Thymus (tissue), 14 donors: ENCODE measurements around the gene BMPER. TPM values are rescaled to one million over a fixed set of nuclear protein-coding genes. Genes with fewer than 3 reads are reported as not detected.

Experiments used
- DNase-seq, 9 donors: peaks; one replicate each; pipeline ENCODE4 v3.0.0-alpha.2; 2013; ENCODE audit warnings: low spot score in 9 of 9, low read depth in 6 of 9, missing footprints in 1 of 9
- H3K27ac ChIP-seq, 2 donors: one replicate each; pipeline ENCODE4 v1.5.1; 2013; ENCODE audit warnings: control low read depth in 1 of 2, low read depth in 1 of 2, low read length in 1 of 2, mild to moderate bottlenecking in 1 of 2, moderate library complexity in 1 of 2
- H3K27me3 ChIP-seq, 2 donors: one replicate each; pipeline ENCODE4 v1.5.1; 2013; ENCODE audit warnings: low read length in 1 of 2; ENCODE audit not compliant: control insufficient read depth in 2 of 2, insufficient read depth in 1 of 2
- H3K36me3 ChIP-seq, 2 donors: one replicate each; pipeline ENCODE4 v1.5.1; 2013; ENCODE audit warnings: low read length in 1 of 2, mild to moderate bottlenecking in 1 of 2, moderate library complexity in 1 of 2; ENCODE audit not compliant: control insufficient read depth in 2 of 2, insufficient read depth in 2 of 2
- H3K4me1 ChIP-seq, 2 donors: one replicate each; pipeline ENCODE4 v1.5.1; 2013; ENCODE audit warnings: low read length in 2 of 2; ENCODE audit not compliant: control insufficient read depth in 2 of 2, insufficient read depth in 2 of 2
- H3K4me3 ChIP-seq, 2 donors: one replicate each; pipeline ENCODE4 v1.5.1; 2013; ENCODE audit warnings: low read length in 2 of 2, control low read depth in 1 of 2, mild to moderate bottlenecking in 1 of 2
- H3K9me3 ChIP-seq, 2 donors: one replicate each; pipeline ENCODE4 v1.5.1; 2013; ENCODE audit warnings: low read length in 1 of 2, mild to moderate bottlenecking in 1 of 2; ENCODE audit not compliant: control insufficient read depth in 2 of 2, insufficient read depth in 1 of 2
- WGBS: extraction: QIAGEN DNeasy Blood & Tissue Kit; methylation state at CpG from one replicate; pipeline ENCODE4 v1.1.7; 2013; 5-methylcytosine and 5-hydroxymethylcytosine counted together
- long read RNA-seq, 10 donors: transcript quantifications; one replicate each; lab custom pipeline, GENCODE V29; 2026
- polyA plus RNA-seq: library from polyadenylated mRNA; stranded (reverse); fragments of 200-250 nt; gene quantifications from one replicate; pipeline ENCODE4 v1.2.3, GENCODE V29; 2013
- total RNA-seq: library from RNA; stranded (reverse); fragments of 120-200 nt; gene quantifications from one replicate; pipeline ENCODE4 v1.2.4, GENCODE V29; 2013
- donor health status: healthy.

Gene BMPER
- total RNA-seq (1.0 TPM), polyA plus RNA-seq (4.5 TPM)
- long read RNA-seq, donor 1: 0 reads
- long read RNA-seq, donor 2: 0 reads
- long read RNA-seq, donor 3, partial matches to known transcripts: 0 of 1 reads
- long read RNA-seq, donor 3, other reads (novel, unspliced or antisense): 0 of 1 reads
- long read RNA-seq, donor 4: 0 reads
- long read RNA-seq, donor 5, partial matches to known transcripts: 0 of 3 reads
- long read RNA-seq, donor 5, other reads (novel, unspliced or antisense): 0 of 3 reads
- long read RNA-seq, donor 6, partial matches to known transcripts: 0 of 2 reads
- long read RNA-seq, donor 6, other reads (novel, unspliced or antisense): 0 of 2 reads
- long read RNA-seq, donor 7: 0 reads
- long read RNA-seq, donor 8: 0 reads
- long read RNA-seq, donor 9: 0 reads
- long read RNA-seq, donor 10, partial matches to known transcripts: 0 of 1 reads
- long read RNA-seq, donor 10, other reads (novel, unspliced or antisense): 0 of 1 reads

- Histone ChIP-seq H3K36me3 (no peaks in the 10 kb centered on the region), H3K27me3 (peaks cover 34 to 59% of the 10 kb centered on the region in 2 donors), H3K27ac (no peak within 1 kb of the TSS), H3K4me1 (peaks cover 0 to 3% of the 10 kb centered on the region in 2 donors), H3K4me3 (peak within 1 kb of the TSS; percentile 36 to 38), H3K9me3 (no peaks in the 10 kb centered on the region)
- DNase-seq: peak in 1 of 9 donors; percentile 12
- 3% methylated on average over 45 of the region's 47 CpGs for WGBS
Measured at GRCh38 chr7:33905389-33906032, at the start of gene BMPER. TSS of gene BMPER (plus strand) at chr7:33905539. CDS start at chr7:33905614, 75 bp downstream.

DNA sequence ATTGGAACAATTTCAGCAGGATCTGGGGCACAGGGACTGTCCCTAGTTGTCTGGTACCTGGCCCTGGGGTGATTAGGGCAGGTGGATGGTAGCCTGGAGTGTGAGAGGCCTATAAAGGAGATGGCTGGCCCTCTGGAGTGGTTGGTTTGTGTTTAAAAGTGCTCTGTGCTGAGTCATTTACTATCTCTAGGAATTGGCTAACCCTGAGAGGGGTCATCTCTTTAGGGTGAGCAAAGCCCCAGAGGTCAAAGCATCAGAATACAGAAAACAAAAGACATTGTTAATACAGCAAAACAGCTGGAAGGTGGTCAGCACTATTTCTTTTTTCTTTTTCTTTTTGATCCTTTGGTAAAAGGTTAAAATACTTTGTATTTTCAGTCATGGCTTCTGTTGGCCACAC, 43.4 kb upstream of the BMPER start:
- no peaks in the 10 kb centered on the region for H3K36me3 ChIP-seq
- H3K27me3 ChIP-seq: no peaks in the 10 kb centered on the region
- no peaks in the 10 kb centered on the region for H3K4me1 ChIP-seq
- H3K9me3 ChIP-seq: no peaks in the 10 kb centered on the region
- no peak for DNase-seq
- H3K27ac ChIP-seq: no peak overlapping the region
- no peak overlapping the region for H3K4me3 ChIP-seq

- WGBS: 87% methylated on average over 10 of the region's 10 CpGs
- Histone ChIP-seq H3K9me3 (no peaks in the 10 kb centered on the region), H3K4me1 (no peaks in the 10 kb centered on the region), H3K4me3 (no peak overlapping the region), H3K27me3 (no peaks in the 10 kb centered on the region), H3K27ac (no peak overlapping the region), H3K36me3 (no peaks in the 10 kb centered on the region)
- DNase-seq: no peak
Measured at GRCh38 chr7:33862946-33863814, 42.2 kb upstream of the BMPER start.

DNA sequence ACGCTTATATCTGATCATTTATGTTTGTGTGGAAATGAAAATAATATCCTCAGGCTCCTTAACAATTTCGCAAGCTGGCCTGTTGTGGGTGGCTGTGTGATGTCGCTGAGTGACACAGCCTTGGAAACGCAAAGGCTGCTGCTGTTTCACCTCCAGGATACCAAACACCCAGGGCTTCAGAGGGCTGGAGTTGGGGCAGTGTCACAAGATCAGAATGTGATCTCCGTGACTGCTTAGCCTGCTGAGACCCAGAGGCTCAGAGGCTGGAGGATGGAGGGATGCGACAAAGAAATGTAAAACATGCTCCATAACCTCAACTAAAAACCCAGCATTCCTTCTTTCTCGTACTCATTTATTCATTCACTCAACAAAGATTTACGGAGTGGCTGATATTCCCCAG, 37.2 kb upstream of the BMPER start:
- Histone ChIP-seq H3K4me3 (no peak overlapping the region), H3K36me3 (no peaks in the 10 kb centered on the region), H3K4me1 (no peaks in the 10 kb centered on the region), H3K9me3 (no peaks in the 10 kb centered on the region), H3K27me3 (no peaks in the 10 kb centered on the region), H3K27ac (no peak overlapping the region)
- 97% methylated on average over 8 of the region's 8 CpGs for WGBS
- DNase-seq: no peak

DNA sequence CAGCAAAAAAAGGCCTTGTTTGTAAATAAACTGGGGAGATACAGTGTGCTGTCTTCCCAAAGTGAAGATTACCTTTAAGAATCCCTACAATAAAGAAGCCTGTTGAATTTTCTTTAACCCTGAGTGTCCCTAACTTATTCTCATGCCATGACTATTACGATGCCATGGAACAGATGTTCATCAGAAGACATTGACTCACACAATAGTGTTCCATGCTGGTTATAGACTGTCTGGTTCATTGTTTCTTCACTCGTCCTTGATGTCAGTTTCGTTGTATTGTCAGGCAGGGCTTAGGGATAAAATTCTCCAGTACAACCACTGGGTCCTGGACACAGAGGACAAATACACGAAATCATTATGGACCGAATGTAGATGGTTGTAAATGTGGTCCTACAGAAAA, 36.2 kb upstream of the BMPER start:
- no peak overlapping the region for H3K4me3 ChIP-seq
- no peaks in the 10 kb centered on the region for H3K36me3 ChIP-seq
- no peak overlapping the region for H3K27ac ChIP-seq
- no peaks in the 10 kb centered on the region for H3K27me3 ChIP-seq
- WGBS: 95% methylated on average over 5 of the region's 5 CpGs
- DNase-seq: no peak
- H3K4me1 ChIP-seq: no peaks in the 10 kb centered on the region
- H3K9me3 ChIP-seq: no peaks in the 10 kb centered on the region

- no peak overlapping the region for H3K4me3 ChIP-seq
- DNase-seq: no peak
- H3K4me1 ChIP-seq: no peaks in the 10 kb centered on the region
- H3K9me3 ChIP-seq: no peaks in the 10 kb centered on the region
- H3K27ac ChIP-seq: no peak overlapping the region
- WGBS: 97% methylated on average over 3 of the region's 3 CpGs
- no peaks in the 10 kb centered on the region for H3K27me3 ChIP-seq
- H3K36me3 ChIP-seq: no peaks in the 10 kb centered on the region
Measured at GRCh38 chr7:33870120-33870519, 35.2 kb upstream of the BMPER start.

- no peaks in the 10 kb centered on the region for H3K4me1 ChIP-seq
- no peaks in the 10 kb centered on the region for H3K9me3 ChIP-seq
- no peak overlapping the region for H3K4me3 ChIP-seq
- no peak overlapping the region for H3K27ac ChIP-seq
- DNase-seq: no peak
- 75% methylated on average over 4 of the region's 4 CpGs for WGBS
- H3K27me3 ChIP-seq: no peaks in the 10 kb centered on the region
- H3K36me3 ChIP-seq: no peaks in the 10 kb centered on the region
Measured at GRCh38 chr7:33872870-33873269, 32.5 kb upstream of the BMPER start.

- Histone ChIP-seq H3K27ac (no peak overlapping the region), H3K4me1 (no peaks in the 10 kb centered on the region), H3K9me3 (no peaks in the 10 kb centered on the region), H3K4me3 (no peak overlapping the region), H3K27me3 (no peaks in the 10 kb centered on the region), H3K36me3 (no peaks in the 10 kb centered on the region)
- no peak for DNase-seq
- WGBS: 95% methylated on average over 1 of the region's 1 CpG
Measured at GRCh38 chr7:33873518-33873917, 31.8 kb upstream of the BMPER start.
